ENCODE results near the gene CRY1. TPM values are rescaled to one million over a fixed set of nuclear protein-coding genes. Genes with fewer than 3 reads are reported as not detected.
"Not testable (repeated sequence)": the region's sequence is repeated elsewhere in the genome, so short reads cannot be mapped to it uniquely, and the experiment has no call there.

The CRY1 gene
- total RNA-seq, 2 experiments from 2014 or later, result 29.3 to 30.3 TPM

GRCh38 chr12:107058190-107058589, 35.2 kb downstream of the CRY1 start:
- H3K9me3 Mint-ChIP-seq, result peaks cover 6% of the 10 kb centered on the region

GRCh38 chr12:107057071-107057834, 36.1 kb downstream of the CRY1 start:
- no peak overlapping the region for H3K4me3 Mint-ChIP-seq
- H3K27ac Mint-ChIP-seq, result no peak overlapping the region
- H3K4me1 Mint-ChIP-seq, result peaks cover 11% of the 10 kb centered on the region
- H3K27me3 Mint-ChIP-seq, result no peaks in the 10 kb centered on the region
- H3K36me3 Mint-ChIP-seq, result peaks cover 16% of the 10 kb centered on the region
- peaks cover 8% of the 10 kb centered on the region for H3K9me3 Mint-ChIP-seq
- DNase-seq, result no peak

More at GRCh38 chr12:107058190-107058589, 35.2 kb downstream of the CRY1 start:
- Mint-ChIP-seq H3K4me1 (peaks cover 13% of the 10 kb centered on the region), H3K27me3 (no peaks in the 10 kb centered on the region), H3K27ac (no peak overlapping the region), H3K36me3 (peaks cover 7% of the 10 kb centered on the region), H3K4me3 (no peak overlapping the region)
- no peak for DNase-seq

GRCh38 chr12:107053709-107054108, 39.6 kb downstream of the CRY1 start:
- peaks cover 22% of the 10 kb centered on the region for H3K9me3 Mint-ChIP-seq
- H3K27me3 Mint-ChIP-seq, result no peaks in the 10 kb centered on the region
- DNase-seq, result no peak
- peaks cover 35% of the 10 kb centered on the region for H3K36me3 Mint-ChIP-seq
- H3K27ac Mint-ChIP-seq, result no peak overlapping the region
- H3K4me1 Mint-ChIP-seq, result peaks cover 14% of the 10 kb centered on the region
- H3K4me3 Mint-ChIP-seq, result no peak overlapping the region

- no peaks in the 10 kb centered on the region for H3K27me3 Mint-ChIP-seq
- no peak overlapping the region for H3K4me3 Mint-ChIP-seq
- peaks cover 60% of the 10 kb centered on the region for H3K36me3 Mint-ChIP-seq
- no peak for DNase-seq
- H3K27ac Mint-ChIP-seq, result no peak overlapping the region
- H3K4me1 Mint-ChIP-seq, result peaks cover 7% of the 10 kb centered on the region
- H3K9me3 Mint-ChIP-seq, result peaks cover 38% of the 10 kb centered on the region
Observed at GRCh38 chr12:107045186-107045585, 48.2 kb downstream of the CRY1 start.

DNA sequence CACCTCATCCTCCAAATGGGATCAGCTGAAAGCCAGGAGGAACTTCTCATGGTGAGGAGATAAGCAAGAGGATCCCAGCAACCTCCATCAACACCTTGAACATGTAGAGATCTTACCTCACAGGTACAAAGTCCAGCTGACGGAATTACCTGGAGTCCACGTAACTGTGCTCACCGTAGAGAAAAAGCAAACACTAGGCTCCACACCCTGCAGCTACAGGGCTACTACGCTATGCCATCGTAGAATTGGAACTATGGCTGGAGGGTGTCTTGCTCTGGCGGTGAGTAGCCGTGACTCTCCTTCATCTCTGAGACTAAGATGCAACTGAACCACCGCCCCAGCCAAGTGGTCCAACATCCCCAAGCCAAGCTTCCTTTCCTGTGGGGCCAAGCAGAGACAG, 50.5 kb downstream of the CRY1 start:
- no peak overlapping the region for H3K4me3 Mint-ChIP-seq
- no peak overlapping the region for H3K27ac Mint-ChIP-seq
- no peaks in the 10 kb centered on the region for H3K27me3 Mint-ChIP-seq
- peaks cover 26% of the 10 kb centered on the region for H3K9me3 Mint-ChIP-seq
- peaks cover 52% of the 10 kb centered on the region for H3K36me3 Mint-ChIP-seq
- peaks cover 13% of the 10 kb centered on the region for H3K4me1 Mint-ChIP-seq
- no peak for DNase-seq

DNA sequence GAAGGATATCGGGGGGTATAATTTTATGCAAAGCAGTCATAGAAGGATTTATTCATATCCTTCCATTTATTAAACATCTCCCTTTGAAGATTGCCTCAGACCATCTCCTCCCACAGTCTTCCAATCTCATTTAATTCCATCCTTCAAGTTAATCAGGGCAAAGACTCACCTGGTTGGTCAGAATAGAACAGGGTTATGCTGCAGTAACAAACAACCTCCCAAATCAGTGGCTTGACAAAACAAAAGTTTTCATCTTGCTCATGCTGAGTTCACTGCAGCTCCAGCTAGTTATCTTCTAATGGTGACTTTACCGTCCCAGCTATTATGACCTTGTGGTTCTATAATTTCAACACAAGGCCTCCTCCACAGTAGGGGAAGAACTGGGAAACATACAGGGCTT, 57.6 kb downstream of the CRY1 start:
- Mint-ChIP-seq H3K36me3 (peaks cover 35% of the 10 kb centered on the region), H3K27me3 (no peaks in the 10 kb centered on the region), H3K27ac (no peak overlapping the region), H3K9me3 (peaks cover 5% of the 10 kb centered on the region), H3K4me1 (peaks cover 21% of the 10 kb centered on the region), H3K4me3 (no peak overlapping the region)
- DNase-seq, result no peak

GRCh38 chr12:107033758-107034739, 59.3 kb downstream of the CRY1 start:
- no peak overlapping the region for H3K4me3 Mint-ChIP-seq
- no peak for DNase-seq
- peaks cover 32% of the 10 kb centered on the region for H3K36me3 Mint-ChIP-seq
- H3K9me3 Mint-ChIP-seq, result peaks cover 3% of the 10 kb centered on the region
- H3K27ac Mint-ChIP-seq, result no peak overlapping the region
- H3K27me3 Mint-ChIP-seq, result no peaks in the 10 kb centered on the region
- H3K4me1 Mint-ChIP-seq, result peaks cover 21% of the 10 kb centered on the region

DNA sequence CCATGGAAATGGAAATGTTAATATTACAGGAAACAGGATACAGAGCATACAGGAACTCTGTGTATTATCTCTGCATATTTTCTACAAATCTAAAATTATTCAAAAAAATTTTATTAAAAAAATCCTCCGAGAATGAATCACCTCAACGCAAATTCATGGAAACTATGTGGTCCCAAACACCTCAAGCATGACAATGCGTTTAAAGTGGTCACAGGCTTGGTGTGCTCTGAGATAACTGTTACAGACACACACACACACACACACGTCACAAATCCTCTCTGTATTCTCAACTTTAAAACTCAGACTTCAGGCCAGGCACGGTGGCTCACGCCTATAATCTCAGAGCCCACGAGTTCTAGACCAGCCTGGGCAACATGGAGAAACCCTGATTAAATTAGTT, 61.1 kb downstream of the CRY1 start:
- H3K4me3 Mint-ChIP-seq, result no peak overlapping the region
- H3K27ac Mint-ChIP-seq, result peak overlapping the region; percentile 12
- peaks cover 20% of the 10 kb centered on the region for H3K36me3 Mint-ChIP-seq
- H3K27me3 Mint-ChIP-seq, result no peaks in the 10 kb centered on the region
- H3K4me1 Mint-ChIP-seq, result peaks cover 22% of the 10 kb centered on the region
- peaks cover 1% of the 10 kb centered on the region for H3K9me3 Mint-ChIP-seq
- DNase-seq, result no peak

- Mint-ChIP-seq H3K4me3 (no peak overlapping the region), H3K36me3 (peaks cover 11% of the 10 kb centered on the region), H3K9me3 (no peaks in the 10 kb centered on the region), H3K4me1 (peaks cover 25% of the 10 kb centered on the region), H3K27ac (no peak overlapping the region), H3K27me3 (no peaks in the 10 kb centered on the region)
- DNase-seq, result no peak
Observed at GRCh38 chr12:107031061-107031460, 62.3 kb downstream of the CRY1 start.

- no peak overlapping the region for H3K4me3 Mint-ChIP-seq
Observed at GRCh38 chr12:107029081-107029480, 64.3 kb downstream of the CRY1 start.

GRCh38 chr12:107027636-107028053, 65.7 kb downstream of the CRY1 start:
- Mint-ChIP-seq H3K36me3 (peaks cover 2% of the 10 kb centered on the region), H3K27me3 (no peaks in the 10 kb centered on the region), H3K4me3 (no peak overlapping the region), H3K9me3 (no peaks in the 10 kb centered on the region), H3K27ac (no peak overlapping the region), H3K4me1 (peaks cover 29% of the 10 kb centered on the region)
- no peak for DNase-seq

More at GRCh38 chr12:107029081-107029480, 64.3 kb downstream of the CRY1 start:
- Mint-ChIP-seq H3K4me1 (peaks cover 23% of the 10 kb centered on the region), H3K36me3 (peaks cover 2% of the 10 kb centered on the region), H3K27me3 (no peaks in the 10 kb centered on the region), H3K9me3 (no peaks in the 10 kb centered on the region), H3K27ac (no peak overlapping the region)
- DNase-seq, result no peak

DNA sequence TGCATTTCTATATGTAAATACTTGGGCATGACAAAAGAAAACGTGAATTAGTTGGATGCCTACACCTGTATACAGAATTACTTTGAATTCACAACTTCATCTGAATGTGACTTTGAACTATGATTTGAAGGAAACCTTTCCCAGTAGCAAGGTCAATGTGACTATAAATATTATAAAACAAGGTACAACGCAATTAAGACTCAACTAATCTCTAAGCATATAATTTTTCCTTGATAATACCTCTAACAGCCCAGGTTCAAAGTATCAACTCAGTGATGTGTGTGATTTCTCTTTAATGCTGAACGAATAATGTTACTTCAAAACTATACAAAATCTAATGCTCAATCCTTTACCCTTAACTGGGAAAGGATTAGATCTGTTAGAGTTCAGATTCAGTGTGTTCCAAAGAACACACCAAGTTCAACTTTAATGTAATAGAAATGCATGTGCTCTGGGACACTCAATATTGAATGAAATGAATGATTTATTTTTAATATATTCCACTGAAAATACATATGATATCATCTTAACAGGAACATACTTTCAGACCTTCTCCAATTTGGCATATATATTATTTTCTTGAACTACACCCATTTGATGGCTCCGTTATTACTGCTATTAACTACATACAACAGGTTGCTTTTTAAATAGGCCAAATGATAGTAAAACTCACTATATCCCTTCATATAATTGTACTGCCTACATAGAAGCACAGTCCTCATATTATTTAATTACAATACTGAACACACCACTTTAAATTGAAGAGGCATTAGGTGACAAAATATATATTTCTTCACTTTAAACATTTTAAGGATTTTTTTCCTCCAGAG, 66.3 kb downstream of the CRY1 start:
- Mint-ChIP-seq H3K27ac (no peak overlapping the region), H3K9me3 (no peaks in the 10 kb centered on the region), H3K4me1 (peaks cover 25% of the 10 kb centered on the region), H3K36me3 (no peaks in the 10 kb centered on the region), H3K4me3 (no peak overlapping the region), H3K27me3 (no peaks in the 10 kb centered on the region)
- no peak for DNase-seq

DNA sequence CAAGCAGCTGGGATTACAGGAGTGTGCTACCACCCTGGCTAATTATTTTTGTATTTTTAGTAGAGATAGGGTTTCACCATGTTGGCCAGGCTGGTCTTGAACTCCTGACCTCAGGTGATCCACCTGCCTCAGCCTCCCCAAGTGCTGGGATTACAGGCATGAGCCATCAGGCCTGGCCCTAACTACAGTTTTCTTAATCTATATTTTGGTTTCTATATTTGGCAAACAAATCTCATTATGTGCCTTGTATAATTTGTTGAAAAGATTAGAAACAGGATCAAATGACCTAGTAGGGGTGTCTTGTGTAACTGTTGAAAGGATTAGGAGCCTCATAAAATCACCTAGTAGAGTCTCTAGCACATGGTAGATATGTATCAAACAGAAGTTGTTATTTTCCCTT, 67.0 kb downstream of the CRY1 start:
- not testable (repeated sequence) for DNase-seq, H3K27ac Mint-ChIP-seq, H3K27me3 Mint-ChIP-seq, H3K9me3 Mint-ChIP-seq, H3K4me3 Mint-ChIP-seq, H3K36me3 Mint-ChIP-seq
- peaks cover 20% of the 10 kb centered on the region for H3K4me1 Mint-ChIP-seq

DNA sequence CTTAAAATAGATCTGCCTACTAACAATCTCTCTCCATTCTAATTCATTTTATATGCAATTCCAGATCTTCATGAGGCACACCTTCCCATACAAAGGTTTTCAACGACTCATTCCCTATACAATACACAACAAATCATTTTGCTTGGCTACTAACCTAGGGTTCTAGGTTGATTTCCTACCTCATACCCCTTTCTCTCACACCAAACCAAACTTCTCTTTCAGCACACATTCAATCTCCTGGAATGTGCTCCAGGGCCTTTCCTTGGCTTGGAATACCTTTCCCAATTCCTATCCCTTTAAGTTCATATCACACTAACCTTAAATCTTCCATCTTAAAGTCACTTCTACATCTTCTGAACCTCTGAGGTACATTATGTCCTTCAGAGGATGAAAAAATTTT, 67.7 kb downstream of the CRY1 start:
- Mint-ChIP-seq H3K27me3 (no peaks in the 10 kb centered on the region), H3K4me1 (peaks cover 17% of the 10 kb centered on the region), H3K4me3 (no peak overlapping the region), H3K27ac (no peak overlapping the region), H3K9me3 (no peaks in the 10 kb centered on the region), H3K36me3 (peaks cover 7% of the 10 kb centered on the region)
- no peak for DNase-seq
